Neutrophil (primary cell): ENCODE data around the gene PPIE.

Experiments
- H3K27ac ChIP-seq: fragments of 200-600 bp; sonication (generic); 2 replicates; pipeline ENCODE4 v1.5.1; 2016; ENCODE audit warnings: mild to moderate bottlenecking, moderate library complexity
- H3K27me3 ChIP-seq: fragments of 200-600 bp; sonication (generic); 2 replicates; pipeline ENCODE4 v1.6.0; 2016; ENCODE audit warnings: mild to moderate bottlenecking
- H3K36me3 ChIP-seq: fragments of 200-600 bp; sonication (generic); 2 replicates; pipeline ENCODE4 v1.5.1; 2017
- H3K4me1 ChIP-seq, 2 experiments: fragments of 200-600 bp in 1 of 2; sonication (generic) in 1 of 2; 1 replicate in 1 of 2; 2 replicates in 1 of 2; pipeline versions ENCODE4 v1.5.1 to v1.6.1; 2013 to 2016; ENCODE audit warnings: low read depth in 1 of 2, low read length in 1 of 2, mild to moderate bottlenecking in 1 of 2, moderate library complexity in 1 of 2; ENCODE audit not compliant: control insufficient read depth in 1 of 2, insufficient read depth in 1 of 2
- H3K4me3 ChIP-seq, 2 experiments: fragments of 200-600 bp in 1 of 2; sonication (generic) in 1 of 2; 1 replicate in 1 of 2; 2 replicates in 1 of 2; pipeline ENCODE4 v1.5.1; 2013 to 2016; ENCODE audit warnings: low read depth in 1 of 2, low read length in 1 of 2, mild to moderate bottlenecking in 1 of 2, moderate library complexity in 1 of 2
- H3K9me3 ChIP-seq: fragments of 200-600 bp; sonication (generic); 2 replicates; pipeline ENCODE4 v1.5.1; 2016
- CTCF ChIP-seq: fragments of 200-600 bp; sonication (generic); IDR thresholded peaks from 2 replicates; pipeline ENCODE4 v1.5.1; 2016; ENCODE audit warnings: antibody characterized with exemption

The PPIE gene

GRCh38 chr1:39721664-39722063 lies 17.0 kb upstream of the PPIE start:
- peaks cover 60% of the 10 kb centered on the region for H3K27me3 ChIP-seq
- H3K9me3 ChIP-seq = no peaks in the 10 kb centered on the region
- no peak for TF ChIP-seq CTCF
- no peak overlapping the region for H3K27ac ChIP-seq
- H3K4me3 ChIP-seq = no peak overlapping the region
- no peaks in the 10 kb centered on the region for H3K36me3 ChIP-seq
- peaks cover 15 to 21% of the 10 kb centered on the region in 2 experiments for H3K4me1 ChIP-seq

- TF ChIP-seq CTCF = no peak
- H3K36me3 ChIP-seq = no peaks in the 10 kb centered on the region
- H3K4me1 ChIP-seq = peaks cover 13 to 18% of the 10 kb centered on the region in 2 experiments
- H3K4me3 ChIP-seq = no peak overlapping the region
- H3K9me3 ChIP-seq = no peaks in the 10 kb centered on the region
- H3K27me3 ChIP-seq = peaks cover 68% of the 10 kb centered on the region
- H3K27ac ChIP-seq = no peak overlapping the region
Measured at GRCh38 chr1:39722495-39722894, 16.2 kb upstream of the PPIE start.

- Histone ChIP-seq H3K27me3 (peaks cover 100% of the 10 kb centered on the region), H3K27ac (no peak overlapping the region)
Measured at GRCh38 chr1:39726600-39726999, 12.1 kb upstream of the PPIE start.

GRCh38 chr1:39727221-39727931 lies 11.3 kb upstream of the PPIE start:
- H3K4me1 ChIP-seq = no peaks in the 10 kb centered on the region
- H3K4me3 ChIP-seq = no peak overlapping the region
- TF ChIP-seq CTCF = no peak
- no peaks in the 10 kb centered on the region for H3K9me3 ChIP-seq
- no peaks in the 10 kb centered on the region for H3K36me3 ChIP-seq
- H3K27ac ChIP-seq = no peak overlapping the region
- peaks cover 100% of the 10 kb centered on the region for H3K27me3 ChIP-seq

More at GRCh38 chr1:39726600-39726999, 12.1 kb upstream of the PPIE start:
- Histone ChIP-seq H3K4me1 (no peaks in the 10 kb centered on the region), H3K36me3 (no peaks in the 10 kb centered on the region), H3K9me3 (no peaks in the 10 kb centered on the region), H3K4me3 (no peak overlapping the region)
- TF ChIP-seq CTCF = no peak

- no peak overlapping the region for H3K4me3 ChIP-seq
- no peak overlapping the region for H3K27ac ChIP-seq
- H3K9me3 ChIP-seq = no peaks in the 10 kb centered on the region
- no peaks in the 10 kb centered on the region for H3K4me1 ChIP-seq
- peaks cover 100% of the 10 kb centered on the region for H3K27me3 ChIP-seq
- TF ChIP-seq CTCF = no peak
- no peaks in the 10 kb centered on the region for H3K36me3 ChIP-seq
Measured at GRCh38 chr1:39727932-39728317, 10.8 kb upstream of the PPIE start.
